Upper lobe of right lung (tissue), 1 donor: Measurements from ENCODE around the gene CYP1A2. TPM values are rescaled to one million over a fixed set of nuclear protein-coding genes. Genes with fewer than 3 reads are reported as not detected.

ENCODE experiments used
- ATAC-seq: fragments of 200-7000 bp; cut with Tn5 transposase; one replicate; pipeline ENCODE4 v1.9.1; 2020; ENCODE audit warnings: mild to moderate bottlenecking, moderate library complexity
- DNase-seq: peaks from one replicate; pipeline ENCODE4 v3.0.0-alpha.2; 2020
- H3K27ac ChIP-seq: fragments of 200-600 bp; one replicate; pipeline ENCODE4 v1.8.0; 2022
- H3K27me3 ChIP-seq: fragments of 200-600 bp; one replicate; pipeline ENCODE4 v1.8.0; 2022; ENCODE audit warnings: mild to moderate bottlenecking
- H3K36me3 ChIP-seq: fragments of 200-600 bp; one replicate; pipeline ENCODE4 v1.8.0; 2022
- H3K4me1 ChIP-seq: fragments of 200-600 bp; one replicate; pipeline ENCODE4 v1.8.0; 2022
- H3K4me3 ChIP-seq: fragments of 200-600 bp; one replicate; pipeline ENCODE4 v1.8.0; 2022; ENCODE audit warnings: mild to moderate bottlenecking
- H3K9me3 ChIP-seq: fragments of 200-600 bp; one replicate; pipeline ENCODE4 v1.8.0; 2022
- intact Hi-C: fragments of 100-400 bp; cut with DNase I; formaldehyde crosslinking; loops from one replicate; pipeline ENCODE4 v1.11.0; 2022
- total RNA-seq: library from RNA; stranded (reverse); fragmentation: NEBNext Ultra II Directional; extraction: Animal tissue kit (Norgen Biotek cat#: 25700); gene quantifications from one replicate; pipeline ENCODE4 v1.2.1, GENCODE V29; 2021
- TF ChIP-seq, protein P1 (sequence below): fragments of 200-600 bp; IDR thresholded peaks from one replicate; pipeline ENCODE4 v1.8.0; 2022; ENCODE audit warnings: antibody characterized with exemption
- donor health status: DM: no; HTN: yes; CAD: no; lungs with severe emphysema.

Gene CYP1A2
- total RNA-seq, 1 donor from 2014 or later = 0.32 TPM

- no peak overlapping the region for H3K4me3 ChIP-seq
- no peaks in the 10 kb centered on the region for H3K27me3 ChIP-seq
- no peaks in the 10 kb centered on the region for H3K36me3 ChIP-seq
- ATAC-seq (peak; percentile 2), DNase-seq (no peak)
- no peaks in the 10 kb centered on the region for H3K9me3 ChIP-seq
- peaks cover 86% of the 10 kb centered on the region for H3K4me1 ChIP-seq
- H3K27ac ChIP-seq = peak overlapping the region; percentile 84
- TF ChIP-seq, protein P1, sequence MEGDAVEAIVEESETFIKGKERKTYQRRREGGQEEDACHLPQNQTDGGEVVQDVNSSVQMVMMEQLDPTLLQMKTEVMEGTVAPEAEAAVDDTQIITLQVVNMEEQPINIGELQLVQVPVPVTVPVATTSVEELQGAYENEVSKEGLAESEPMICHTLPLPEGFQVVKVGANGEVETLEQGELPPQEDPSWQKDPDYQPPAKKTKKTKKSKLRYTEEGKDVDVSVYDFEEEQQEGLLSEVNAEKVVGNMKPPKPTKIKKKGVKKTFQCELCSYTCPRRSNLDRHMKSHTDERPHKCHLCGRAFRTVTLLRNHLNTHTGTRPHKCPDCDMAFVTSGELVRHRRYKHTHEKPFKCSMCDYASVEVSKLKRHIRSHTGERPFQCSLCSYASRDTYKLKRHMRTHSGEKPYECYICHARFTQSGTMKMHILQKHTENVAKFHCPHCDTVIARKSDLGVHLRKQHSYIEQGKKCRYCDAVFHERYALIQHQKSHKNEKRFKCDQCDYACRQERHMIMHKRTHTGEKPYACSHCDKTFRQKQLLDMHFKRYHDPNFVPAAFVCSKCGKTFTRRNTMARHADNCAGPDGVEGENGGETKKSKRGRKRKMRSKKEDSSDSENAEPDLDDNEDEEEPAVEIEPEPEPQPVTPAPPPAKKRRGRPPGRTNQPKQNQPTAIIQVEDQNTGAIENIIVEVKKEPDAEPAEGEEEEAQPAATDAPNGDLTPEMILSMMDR = no peak
- intact Hi-C loops = no loop called here
These were observed 38.0 kb downstream of the CYP1A2 start for GRCh38 chr15:74786551-74787165.

GRCh38 chr15:74787251-74788041, 38.8 kb downstream of the CYP1A2 start:
- peak overlapping the region; percentile 84 for H3K27ac ChIP-seq
- TF ChIP-seq, protein P1 = peak; percentile 54
- DNase-seq (peak; percentile 91), ATAC-seq (peak; percentile 79)
- peak overlapping the region; percentile 29 for H3K4me3 ChIP-seq
- H3K9me3 ChIP-seq = no peaks in the 10 kb centered on the region
- H3K36me3 ChIP-seq = no peaks in the 10 kb centered on the region
- H3K4me1 ChIP-seq = peaks cover 92% of the 10 kb centered on the region
- no peaks in the 10 kb centered on the region for H3K27me3 ChIP-seq
- intact Hi-C loops = no loop called here

DNA sequence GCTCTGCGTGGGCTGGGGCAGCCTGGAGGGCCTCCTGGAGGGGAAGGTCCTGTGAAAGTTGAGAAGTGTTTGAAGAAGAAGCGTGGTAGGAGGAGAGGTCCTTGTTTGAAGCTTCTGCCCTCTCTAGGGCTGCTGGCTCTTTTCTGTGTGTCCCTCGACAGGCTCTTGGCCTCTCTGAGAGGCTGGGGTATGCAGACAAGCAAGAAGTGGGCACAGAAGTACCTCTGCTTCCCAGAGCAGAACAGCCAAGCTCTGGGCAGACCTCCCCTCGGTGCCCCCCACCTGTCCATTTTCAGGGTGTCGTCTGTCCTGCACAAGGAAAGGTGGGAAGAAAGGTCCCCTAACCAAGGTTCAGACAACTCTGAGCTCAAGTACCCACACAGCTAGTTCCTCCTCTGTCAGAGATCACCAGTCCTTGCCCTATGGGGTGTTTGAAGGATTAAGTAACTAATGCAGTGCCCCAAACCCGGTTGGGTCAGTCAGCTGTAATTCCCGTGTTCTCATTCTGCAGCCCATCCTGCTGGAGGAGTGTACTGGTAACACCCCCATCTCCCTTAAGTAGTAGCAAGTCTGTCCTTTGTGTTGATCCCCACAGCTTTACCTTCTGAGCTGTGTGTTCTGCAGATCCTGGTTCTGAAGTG, 39.5 kb downstream of the CYP1A2 start:
- H3K36me3 ChIP-seq = no peaks in the 10 kb centered on the region
- H3K27me3 ChIP-seq = no peaks in the 10 kb centered on the region
- peak overlapping the region; percentile 84 for H3K27ac ChIP-seq
- H3K9me3 ChIP-seq = no peaks in the 10 kb centered on the region
- peak overlapping the region; percentile 29 for H3K4me3 ChIP-seq
- peaks cover 96% of the 10 kb centered on the region for H3K4me1 ChIP-seq
- intact Hi-C loops = no loop called here
- TF ChIP-seq, protein P1 = no peak
- DNase-seq (no peak), ATAC-seq (peak; percentile 41)

GRCh38 chr15:74788683-74789151, 40.1 kb downstream of the CYP1A2 start:
- DNase-seq (no peak), ATAC-seq (no peak)
- TF ChIP-seq, protein P1 = no peak
- Histone ChIP-seq H3K36me3 (no peaks in the 10 kb centered on the region), H3K27ac (peak overlapping the region; percentile 84), H3K9me3 (no peaks in the 10 kb centered on the region), H3K4me3 (peak overlapping the region; percentile 29), H3K4me1 (peaks cover 96% of the 10 kb centered on the region), H3K27me3 (no peaks in the 10 kb centered on the region)
- intact Hi-C loops = no loop called here

- Histone ChIP-seq H3K27me3 (no peaks in the 10 kb centered on the region), H3K27ac (peak overlapping the region; percentile 84), H3K4me1 (peaks cover 92% of the 10 kb centered on the region), H3K36me3 (no peaks in the 10 kb centered on the region), H3K9me3 (no peaks in the 10 kb centered on the region), H3K4me3 (peak overlapping the region; percentile 29)
- TF ChIP-seq, protein P1 = no peak
- DNase-seq (peak; percentile 63), ATAC-seq (no peak)
- intact Hi-C loops = no loop called here
These were observed 40.6 kb downstream of the CYP1A2 start for GRCh38 chr15:74789171-74789631.
